Nephron (organoid): Measurements from ENCODE around the gene PLXNB3.

ENCODE experiments used
- H3K27ac Mint-ChIP-seq, 3 experiments: 2 replicates each; pipeline ENCODE4 v1.8.0; 2020; ENCODE audit warnings: mixed read lengths in 3 of 3, mild to moderate bottlenecking in 2 of 3, moderate library complexity in 1 of 3
- H3K27me3 Mint-ChIP-seq: 2 replicates; pipeline ENCODE4 v1.8.0; 2021; ENCODE audit warnings: low read depth, mild to moderate bottlenecking, moderate library complexity, mixed read lengths
- H3K36me3 Mint-ChIP-seq: 2 replicates; pipeline ENCODE4 v1.8.0; 2020; ENCODE audit warnings: low read depth, mixed read lengths
- H3K4me1 Mint-ChIP-seq: 2 replicates; pipeline ENCODE4 v1.8.0; 2020; ENCODE audit warnings: mixed read lengths
- H3K4me3 Mint-ChIP-seq, 3 experiments: 2 replicates each; pipeline ENCODE4 v1.8.0; 2020; ENCODE audit warnings: mild to moderate bottlenecking in 3 of 3, mixed read lengths in 3 of 3, moderate library complexity in 2 of 3
- H3K9me3 Mint-ChIP-seq: 2 replicates; pipeline ENCODE4 v1.8.0; 2020; ENCODE audit warnings: mixed read lengths
- TF ChIP-seq, protein P1 (sequence below), 3 experiments: fragments of 200-600 bp; sonication (generic); IDR thresholded peaks; one replicate each; pipeline ENCODE4 v1.5.0; 2021; ENCODE audit warnings: antibody characterized with exemption in 3 of 3; ENCODE audit not compliant: unreplicated experiment in 3 of 3

The PLXNB3 gene

DNA sequence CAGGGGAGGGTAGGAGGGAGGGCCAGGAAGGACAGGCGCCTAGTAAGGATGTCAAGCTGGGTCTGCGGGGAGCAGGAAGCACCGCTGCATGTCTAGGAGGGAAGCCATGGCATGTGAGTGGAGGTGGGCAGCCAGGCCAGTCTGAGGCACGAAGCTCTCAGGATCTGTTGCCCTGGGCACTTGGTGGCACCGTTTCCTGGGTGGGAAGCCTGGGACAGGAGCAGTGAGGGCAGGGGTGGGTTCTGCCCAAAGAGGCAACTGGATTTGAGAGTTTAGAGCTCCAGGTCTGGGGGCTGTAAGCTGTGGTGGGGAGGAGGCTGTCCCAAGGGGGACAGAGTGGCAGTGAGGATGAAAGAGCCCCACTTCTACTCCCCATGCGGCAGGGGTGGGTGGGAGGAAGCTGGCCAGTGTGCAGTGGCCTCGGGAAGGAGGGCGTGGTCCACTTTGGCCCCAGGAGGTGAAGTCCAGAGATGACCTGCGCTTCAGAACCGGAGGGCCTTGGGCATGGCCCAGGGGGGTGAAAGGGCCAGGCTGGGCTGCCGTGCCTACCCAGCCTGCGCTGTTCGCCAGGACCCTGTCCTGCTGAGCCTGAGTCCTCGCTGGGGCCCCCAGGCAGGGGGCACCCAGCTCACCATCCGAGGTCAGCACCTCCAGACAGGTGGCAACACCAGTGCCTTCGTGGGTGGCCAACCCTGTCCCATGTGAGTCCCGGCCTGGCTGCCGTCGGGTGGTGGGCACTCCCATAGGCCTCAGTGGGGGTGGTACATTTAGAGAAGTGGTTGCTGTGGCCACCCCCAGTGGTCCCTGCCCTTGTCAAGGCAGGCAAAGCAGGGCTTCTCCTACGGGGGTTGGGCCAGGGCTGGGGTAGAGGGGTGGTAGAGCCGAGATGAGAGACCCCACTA is 8.5 kb downstream of the PLXNB3 start:
- H3K4me1 Mint-ChIP-seq, result no peaks in the 10 kb centered on the region
- no peaks in the 10 kb centered on the region for H3K36me3 Mint-ChIP-seq
- H3K9me3 Mint-ChIP-seq, result no peaks in the 10 kb centered on the region
- H3K27ac Mint-ChIP-seq, result no peak overlapping the region
- TF ChIP-seq, protein P1, sequence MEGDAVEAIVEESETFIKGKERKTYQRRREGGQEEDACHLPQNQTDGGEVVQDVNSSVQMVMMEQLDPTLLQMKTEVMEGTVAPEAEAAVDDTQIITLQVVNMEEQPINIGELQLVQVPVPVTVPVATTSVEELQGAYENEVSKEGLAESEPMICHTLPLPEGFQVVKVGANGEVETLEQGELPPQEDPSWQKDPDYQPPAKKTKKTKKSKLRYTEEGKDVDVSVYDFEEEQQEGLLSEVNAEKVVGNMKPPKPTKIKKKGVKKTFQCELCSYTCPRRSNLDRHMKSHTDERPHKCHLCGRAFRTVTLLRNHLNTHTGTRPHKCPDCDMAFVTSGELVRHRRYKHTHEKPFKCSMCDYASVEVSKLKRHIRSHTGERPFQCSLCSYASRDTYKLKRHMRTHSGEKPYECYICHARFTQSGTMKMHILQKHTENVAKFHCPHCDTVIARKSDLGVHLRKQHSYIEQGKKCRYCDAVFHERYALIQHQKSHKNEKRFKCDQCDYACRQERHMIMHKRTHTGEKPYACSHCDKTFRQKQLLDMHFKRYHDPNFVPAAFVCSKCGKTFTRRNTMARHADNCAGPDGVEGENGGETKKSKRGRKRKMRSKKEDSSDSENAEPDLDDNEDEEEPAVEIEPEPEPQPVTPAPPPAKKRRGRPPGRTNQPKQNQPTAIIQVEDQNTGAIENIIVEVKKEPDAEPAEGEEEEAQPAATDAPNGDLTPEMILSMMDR (IDR thresholded peaks at IDR 0.05; ENCODE audit: unreplicated experiment in 3 of 3), result no peak
- no peak overlapping the region for H3K4me3 Mint-ChIP-seq
- H3K27me3 Mint-ChIP-seq, result no peaks in the 10 kb centered on the region

DNA sequence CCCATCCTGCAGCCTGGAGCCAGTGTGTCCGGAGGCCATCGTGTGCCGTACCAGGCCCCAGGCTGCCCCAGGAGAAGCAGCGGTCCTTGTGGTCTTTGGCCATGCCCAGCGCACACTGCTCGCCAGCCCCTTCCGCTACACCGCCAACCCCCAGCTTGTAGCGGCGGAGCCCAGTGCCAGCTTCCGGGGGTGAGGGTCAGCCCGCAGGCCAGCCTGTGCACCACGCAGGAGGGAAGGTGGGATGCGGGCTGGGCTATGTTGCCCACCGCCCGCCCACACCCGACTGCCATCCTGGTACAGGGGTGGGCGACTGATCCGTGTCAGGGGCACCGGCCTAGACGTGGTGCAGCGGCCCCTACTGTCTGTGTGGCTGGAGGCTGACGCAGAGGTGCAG is 9.2 kb downstream of the PLXNB3 start:
- H3K4me3 Mint-ChIP-seq, result no peak overlapping the region
- H3K27me3 Mint-ChIP-seq, result no peaks in the 10 kb centered on the region
- H3K27ac Mint-ChIP-seq, result no peak overlapping the region
- no peaks in the 10 kb centered on the region for H3K36me3 Mint-ChIP-seq
- TF ChIP-seq, protein P1 (IDR thresholded peaks at IDR 0.05; ENCODE audit: unreplicated experiment in 3 of 3), result no peak
- no peaks in the 10 kb centered on the region for H3K9me3 Mint-ChIP-seq
- H3K4me1 Mint-ChIP-seq, result no peaks in the 10 kb centered on the region

DNA sequence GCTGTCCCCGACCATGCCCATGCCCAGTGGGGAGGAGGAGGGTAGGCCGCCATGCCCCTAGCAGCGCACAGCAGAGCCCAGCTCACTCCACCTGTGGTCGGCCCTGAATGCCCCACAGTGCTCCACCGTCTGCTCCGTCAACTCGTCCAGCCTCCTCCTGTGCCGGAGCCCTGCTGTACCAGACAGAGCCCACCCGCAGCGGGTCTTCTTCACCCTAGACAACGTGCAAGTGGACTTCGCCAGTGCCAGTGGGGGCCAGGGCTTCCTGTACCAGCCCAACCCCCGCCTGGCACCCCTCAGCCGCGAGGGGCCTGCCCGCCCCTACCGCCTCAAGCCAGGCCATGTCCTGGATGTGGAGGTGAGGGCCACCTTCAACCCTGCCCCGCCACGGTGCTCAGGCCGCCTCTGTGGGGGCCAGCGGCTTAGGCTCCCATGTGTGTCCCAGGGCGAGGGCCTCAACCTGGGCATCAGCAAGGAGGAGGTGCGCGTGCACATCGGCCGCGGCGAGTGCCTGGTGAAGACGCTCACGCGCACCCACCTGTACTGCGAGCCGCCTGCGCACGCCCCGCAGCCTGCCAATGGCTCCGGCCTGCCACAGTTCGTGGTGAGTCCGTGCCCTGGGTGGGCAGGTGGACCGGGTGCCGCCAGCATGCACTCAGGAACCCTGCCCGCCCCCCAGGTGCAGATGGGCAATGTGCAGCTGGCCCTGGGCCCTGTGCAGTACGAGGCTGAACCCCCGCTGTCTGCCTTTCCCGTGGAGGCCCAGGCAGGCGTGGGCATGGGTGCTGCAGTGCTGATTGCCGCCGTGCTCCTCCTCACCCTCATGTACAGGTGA is 9.9 kb downstream of the PLXNB3 start:
- no peak overlapping the region for H3K27ac Mint-ChIP-seq
- H3K4me3 Mint-ChIP-seq, result no peak overlapping the region
- TF ChIP-seq, protein P1 (IDR thresholded peaks at IDR 0.05; ENCODE audit: unreplicated experiment in 3 of 3), result no peak
- no peaks in the 10 kb centered on the region for H3K4me1 Mint-ChIP-seq
- no peaks in the 10 kb centered on the region for H3K36me3 Mint-ChIP-seq
- no peaks in the 10 kb centered on the region for H3K27me3 Mint-ChIP-seq
- H3K9me3 Mint-ChIP-seq, result no peaks in the 10 kb centered on the region

DNA sequence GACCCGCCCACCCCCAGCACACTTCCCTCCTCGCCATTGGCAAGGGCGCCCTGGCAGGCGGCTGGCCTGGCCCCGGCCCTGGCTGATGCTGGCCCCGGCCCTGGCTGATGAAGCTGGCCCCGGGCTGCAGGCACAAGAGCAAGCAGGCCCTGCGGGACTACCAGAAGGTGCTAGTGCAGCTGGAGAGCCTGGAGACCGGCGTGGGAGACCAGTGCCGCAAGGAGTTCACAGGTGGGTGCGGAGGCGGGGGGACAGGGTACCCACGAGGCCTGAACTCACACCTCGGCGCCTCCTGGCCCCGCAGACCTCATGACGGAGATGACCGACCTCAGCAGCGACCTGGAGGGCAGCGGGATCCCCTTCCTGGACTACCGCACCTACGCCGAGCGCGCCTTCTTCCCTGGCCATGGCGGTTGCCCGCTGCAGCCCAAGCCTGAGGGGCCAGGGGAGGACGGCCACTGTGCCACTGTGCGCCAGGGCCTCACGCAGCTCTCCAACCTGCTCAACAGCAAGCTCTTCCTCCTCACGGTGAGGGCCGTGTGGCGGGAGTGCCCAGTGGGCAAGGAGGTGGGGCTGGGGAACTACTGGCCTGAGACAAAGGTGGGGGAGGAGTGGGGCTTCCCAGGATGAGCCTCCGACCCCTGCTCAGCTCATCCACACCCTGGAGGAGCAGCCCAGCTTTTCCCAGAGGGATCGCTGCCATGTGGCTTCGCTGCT is 10.7 kb downstream of the PLXNB3 start:
- Mint-ChIP-seq H3K27me3 (peaks cover 2% of the 10 kb centered on the region), H3K9me3 (peaks cover under 1% of the 10 kb centered on the region), H3K4me3 (no peak overlapping the region), H3K36me3 (no peaks in the 10 kb centered on the region), H3K27ac (no peak overlapping the region), H3K4me1 (peaks cover 2% of the 10 kb centered on the region)
- TF ChIP-seq, protein P1 (IDR thresholded peaks at IDR 0.05; ENCODE audit: unreplicated experiment in 3 of 3), result no peak

DNA sequence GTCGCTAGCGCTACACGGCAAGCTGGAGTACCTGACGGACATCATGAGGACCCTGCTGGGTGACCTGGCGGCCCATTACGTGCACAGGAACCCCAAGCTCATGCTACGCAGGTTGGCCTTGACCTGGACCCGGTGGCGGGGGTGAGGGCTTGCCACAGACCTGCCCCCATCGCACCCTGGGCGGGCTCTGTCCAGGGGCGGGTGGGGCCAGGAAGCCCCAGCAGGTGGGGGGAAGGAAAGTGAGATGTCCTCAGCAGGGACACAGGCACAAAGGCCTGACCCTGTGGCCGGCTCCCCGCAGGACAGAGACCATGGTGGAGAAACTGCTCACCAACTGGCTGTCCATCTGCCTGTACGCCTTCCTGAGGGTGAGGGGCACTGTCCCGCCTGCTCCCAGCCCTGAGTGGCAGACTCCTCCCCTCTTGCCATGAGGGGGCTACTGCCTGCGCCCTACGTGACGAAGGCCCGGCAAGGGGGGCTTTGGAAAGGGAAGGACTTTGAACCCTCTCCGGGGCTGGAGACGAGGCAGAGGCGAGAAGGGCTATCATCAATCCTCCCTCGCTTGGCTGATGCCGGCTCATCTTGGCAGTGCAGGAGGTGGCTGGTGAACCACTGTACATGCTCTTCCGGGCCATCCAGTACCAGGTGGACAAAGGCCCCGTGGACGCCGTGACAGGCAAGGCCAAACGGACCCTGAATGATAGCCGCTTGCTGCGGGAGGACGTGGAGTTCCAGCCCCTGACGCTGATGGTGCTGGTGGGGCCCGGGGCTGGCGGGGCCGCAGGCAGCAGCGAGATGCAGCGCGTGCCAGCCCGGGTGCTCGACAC is 11.5 kb downstream of the PLXNB3 start:
- TF ChIP-seq, protein P1 (IDR thresholded peaks at IDR 0.05; ENCODE audit: unreplicated experiment in 3 of 3), result no peak
- H3K36me3 Mint-ChIP-seq, result no peaks in the 10 kb centered on the region

More for the DNA sequence above, 11.5 kb downstream of the PLXNB3 start:
- Mint-ChIP-seq H3K4me3 (no peak overlapping the region), H3K27me3 (peaks cover 5% of the 10 kb centered on the region), H3K9me3 (peaks cover 5% of the 10 kb centered on the region), H3K4me1 (peaks cover 9% of the 10 kb centered on the region), H3K27ac (no peak overlapping the region)
